GM18508 (cell line): ENCODE data around the gene TNFRSF8.

Experiments used
- ATAC-seq: cut with Tn5 transposase; IDR thresholded peaks from one replicate; pipeline ENCODE4 v1.9.1; 2021; ENCODE audit warnings: moderate number of reproducible peaks; ENCODE audit not compliant: insufficient read depth, unreplicated experiment

TNFRSF8 gene

GRCh38 chr1:12112711-12113161 is 49.6 kb downstream of the TNFRSF8 start:
- ATAC-seq = no peak

- ATAC-seq = no peak
Observed at GRCh38 chr1:12113433-12114339, 50.6 kb downstream of the TNFRSF8 start.

GRCh38 chr1:12114340-12114683 is 51.2 kb downstream of the TNFRSF8 start:
- ATAC-seq = no peak

- ATAC-seq = no peak
Observed at GRCh38 chr1:12114916-12115315, 51.8 kb downstream of the TNFRSF8 start.

GRCh38 chr1:12121212-12122003 is 58.3 kb downstream of the TNFRSF8 start:
- ATAC-seq = no peak

- ATAC-seq = no peak
Observed at GRCh38 chr1:12123172-12123571, 60.1 kb downstream of the TNFRSF8 start.

- no peak for ATAC-seq
Observed at GRCh38 chr1:12124693-12125421, 61.8 kb downstream of the TNFRSF8 start.

- ATAC-seq = no peak
Observed at GRCh38 chr1:12125422-12126355, 62.6 kb downstream of the TNFRSF8 start.

GRCh38 chr1:12126781-12127180 is 63.7 kb downstream of the TNFRSF8 start:
- ATAC-seq = no peak

- ATAC-seq = no peak
Observed at GRCh38 chr1:12127206-12127810, 64.2 kb downstream of the TNFRSF8 start.

GRCh38 chr1:12128120-12128519 is 65.0 kb downstream of the TNFRSF8 start:
- ATAC-seq = no peak

GRCh38 chr1:12129624-12130023 is 66.5 kb downstream of the TNFRSF8 start:
- ATAC-seq = no peak

GRCh38 chr1:12130466-12131130 is 67.5 kb downstream of the TNFRSF8 start:
- ATAC-seq = no peak

- no peak for ATAC-seq
Observed at GRCh38 chr1:12132078-12132477, 69.0 kb downstream of the TNFRSF8 start.

- no peak for ATAC-seq
Observed at GRCh38 chr1:12134716-12135115, 71.6 kb downstream of the TNFRSF8 start.

GRCh38 chr1:12135612-12136011 is 72.5 kb downstream of the TNFRSF8 start:
- ATAC-seq = no peak

GRCh38 chr1:12136916-12137610 is 74.0 kb downstream of the TNFRSF8 start:
- no peak for ATAC-seq
